OCI-LY3 (cell line): Measurements from ENCODE around the gene VOPP1.

ENCODE experiments used
- H2AFZ ChIP-seq: fragments of 200-600, 300-600 bp; shearing (Covaris generic); 2 replicates; pipeline ENCODE4 v1.6.0; 2014; ENCODE audit warnings: antibody characterized with exemption, low read depth, low read length
- H3K27ac ChIP-seq: fragments of 200-600, 300-600 bp; sonication (generic); 2 replicates; pipeline ENCODE4 v1.5.1; 2014; ENCODE audit warnings: mild to moderate bottlenecking, low read length, moderate library complexity, mixed read lengths
- H3K27me3 ChIP-seq: fragments of 200-600, 300-600 bp; sonication (generic); 2 replicates; pipeline ENCODE4 v1.6.1; 2014; ENCODE audit warnings: low read depth, low read length, mixed read lengths
- H3K36me3 ChIP-seq: fragments of 200-600, 300-600 bp; sonication (generic); replicated peaks from 2 replicates; pipeline ENCODE3; 2014; ENCODE audit warnings: low read depth, low read length, mixed read lengths
- H3K4me1 ChIP-seq: fragments of 300-600, 200-600 bp; sonication (generic); 2 replicates; pipeline ENCODE4 v1.6.1; 2014; ENCODE audit warnings: low read length, mixed read lengths
- H3K4me2 ChIP-seq: fragments of 200-600, 300-600 bp; sonication (generic); 2 replicates; pipeline ENCODE4 v1.6.1; 2014; ENCODE audit warnings: low read length, mixed read lengths
- H3K4me3 ChIP-seq: fragments of 300-600, 200-600 bp; sonication (generic); 2 replicates; pipeline ENCODE4 v1.5.1; 2014; ENCODE audit warnings: antibody characterized with exemption, mild to moderate bottlenecking, low read length, moderate library complexity
- H3K79me2 ChIP-seq: fragments of 300-600, 200-600 bp; shearing (Covaris generic); 2 replicates; pipeline ENCODE4 v1.6.1; 2014; ENCODE audit warnings: mild to moderate bottlenecking, low read length, mixed read lengths
- H3K9ac ChIP-seq: fragments of 300-600, 200-600 bp; shearing (Covaris generic); 2 replicates; pipeline ENCODE4 v1.6.0; 2014; ENCODE audit warnings: mild to moderate bottlenecking, low read length, moderate library complexity
- H3K9me3 ChIP-seq: fragments of 200-600, 300-600 bp; shearing (Covaris generic); 2 replicates; pipeline ENCODE4 v1.6.1; 2014; ENCODE audit warnings: low read length, mixed read lengths; ENCODE audit not compliant: insufficient read depth
- H4K20me1 ChIP-seq: fragments of 200-600, 300-600 bp; sonication (generic); 2 replicates; pipeline ENCODE4 v1.6.1; 2016; ENCODE audit warnings: low read length, mixed read lengths; ENCODE audit not compliant: insufficient read depth
- CTCF ChIP-seq: fragments of 200-600, 300-600 bp; sonication (generic); IDR thresholded peaks from 2 replicates; pipeline ENCODE4 v1.5.1; 2014; ENCODE audit warnings: antibody characterized with exemption, low read length, low read depth
- EZH2phosphoT487 ChIP-seq: fragments of 200-600 bp; shearing (Covaris generic); IDR thresholded peaks from 2 replicates; pipeline ENCODE4 v1.6.1; 2018; ENCODE audit warnings: antibody characterized with exemption, mixed run types, low read depth

Gene VOPP1

DNA sequence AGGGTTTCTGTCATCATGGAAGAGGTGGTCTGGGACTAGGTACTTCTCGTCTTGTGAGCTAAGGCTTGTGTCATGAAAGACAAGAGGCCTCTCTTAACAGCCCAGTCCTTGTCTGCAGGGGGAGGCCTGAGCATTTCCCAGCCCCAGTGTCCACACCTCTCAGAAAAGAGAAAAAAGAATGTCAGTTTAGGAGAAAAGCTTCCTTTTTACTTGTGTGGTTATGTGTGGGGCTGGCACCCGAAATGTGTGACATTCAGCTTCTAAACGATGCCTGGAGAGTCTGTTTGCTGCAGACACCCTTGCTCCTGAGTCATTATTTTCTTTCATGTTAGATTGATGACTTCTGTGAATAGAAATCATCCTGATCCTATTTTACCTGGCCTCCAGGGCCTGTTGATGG is 139.8 kb downstream of the VOPP1 start:
- no peaks in the 10 kb centered on the region for H3K27me3 ChIP-seq
- no peak overlapping the region for H3K4me3 ChIP-seq
- peaks cover 16% of the 10 kb centered on the region for H3K4me1 ChIP-seq
- no peaks in the 10 kb centered on the region for H3K9me3 ChIP-seq
- no peaks in the 10 kb centered on the region for H3K79me2 ChIP-seq
- no peak overlapping the region for H3K27ac ChIP-seq
- no peak overlapping the region for H3K9ac ChIP-seq
- no peak overlapping the region for H2AFZ ChIP-seq
- H4K20me1 ChIP-seq = no peaks in the 10 kb centered on the region
- H3K36me3 ChIP-seq = no peaks in the 10 kb centered on the region
- no peak overlapping the region for H3K4me2 ChIP-seq
- TF ChIP-seq EZH2phosphoT487 (no peak), CTCF (no peak)

GRCh38 chr7:55431898-55432297 is 140.4 kb downstream of the VOPP1 start:
- peaks cover 21% of the 10 kb centered on the region for H3K4me1 ChIP-seq
- no peak overlapping the region for H3K4me3 ChIP-seq
- no peak overlapping the region for H2AFZ ChIP-seq
- H3K36me3 ChIP-seq = no peaks in the 10 kb centered on the region
- H4K20me1 ChIP-seq = no peaks in the 10 kb centered on the region
- no peak overlapping the region for H3K27ac ChIP-seq
- no peak overlapping the region for H3K4me2 ChIP-seq
- no peak overlapping the region for H3K9ac ChIP-seq
- no peak for TF ChIP-seq EZH2phosphoT487
- TF ChIP-seq CTCF = no peak
- no peaks in the 10 kb centered on the region for H3K9me3 ChIP-seq
- no peaks in the 10 kb centered on the region for H3K79me2 ChIP-seq
- H3K27me3 ChIP-seq = no peaks in the 10 kb centered on the region

GRCh38 chr7:55429835-55430499 is 142.3 kb downstream of the VOPP1 start:
- Histone ChIP-seq H3K36me3 (peaks cover 4% of the 10 kb centered on the region), H3K4me2 (no peak overlapping the region), H3K27ac (no peak overlapping the region), H3K79me2 (no peaks in the 10 kb centered on the region), H3K4me3 (no peak overlapping the region), H3K9me3 (no peaks in the 10 kb centered on the region), H3K9ac (no peak overlapping the region), H3K4me1 (peaks cover 21% of the 10 kb centered on the region), H2AFZ (no peak overlapping the region), H3K27me3 (no peaks in the 10 kb centered on the region), H4K20me1 (no peaks in the 10 kb centered on the region)
- no peak for TF ChIP-seq CTCF
- no peak for TF ChIP-seq EZH2phosphoT487

GRCh38 chr7:55427800-55428199 is 144.5 kb downstream of the VOPP1 start:
- no peaks in the 10 kb centered on the region for H3K9me3 ChIP-seq
- no peak overlapping the region for H2AFZ ChIP-seq
- H3K36me3 ChIP-seq = peaks cover 4% of the 10 kb centered on the region
- H3K9ac ChIP-seq = no peak overlapping the region
- no peaks in the 10 kb centered on the region for H3K27me3 ChIP-seq
- no peaks in the 10 kb centered on the region for H3K79me2 ChIP-seq
- peaks cover 7% of the 10 kb centered on the region for H3K4me1 ChIP-seq
- H3K27ac ChIP-seq = no peak overlapping the region
- H3K4me2 ChIP-seq = no peak overlapping the region
- no peaks in the 10 kb centered on the region for H4K20me1 ChIP-seq
- TF ChIP-seq EZH2phosphoT487 (no peak), CTCF (no peak)
- no peak overlapping the region for H3K4me3 ChIP-seq
